HEK293 (cell line): ENCODE results near the gene MEGF6.

ENCODE experiments used
- CTCF ChIP-seq: fragments of 450-650 bp; formaldehyde crosslinking; IDR thresholded peaks from 2 replicates; pipeline ENCODE4 v1.5.1; 2016; ENCODE audit warnings: missing biosample characterization, missing genetic modification characterization
- RBAK ChIP-seq: fragments of 450-650 bp; formaldehyde crosslinking; IDR thresholded peaks from 2 replicates; pipeline ENCODE4 v1.5.1; 2016; ENCODE audit warnings: missing biosample characterization, missing genetic modification characterization
- SALL2 ChIP-seq: fragments of 450-650 bp; formaldehyde crosslinking; IDR thresholded peaks from 2 replicates; pipeline ENCODE4 v1.5.0; 2017; ENCODE audit warnings: missing biosample characterization, mild to moderate bottlenecking, missing genetic modification characterization, borderline replicate concordance
- TCF7L2 ChIP-seq: IDR thresholded peaks from 2 replicates; pipeline ENCODE4 v1.6.1; 2011; ENCODE audit warnings: low read depth, mild to moderate bottlenecking, inconsistent platforms, low read length, moderate library complexity, borderline replicate concordance
- YY1 ChIP-seq: fragments of 450-650 bp; formaldehyde crosslinking; IDR thresholded peaks from 2 replicates; pipeline ENCODE4 v1.5.1; 2018; ENCODE audit warnings: missing biosample characterization, missing genetic modification characterization
- ZBTB7A ChIP-seq: fragments of 450-650 bp; formaldehyde crosslinking; IDR thresholded peaks from 2 replicates; pipeline ENCODE4 v1.5.1; 2016; ENCODE audit warnings: low read depth, missing biosample characterization, missing genetic modification characterization
- ZNF121 ChIP-seq: fragments of 450-650 bp; formaldehyde crosslinking; IDR thresholded peaks from 2 replicates; pipeline ENCODE4 v1.5.1; 2016; ENCODE audit warnings: missing biosample characterization, missing genetic modification characterization
- ZNF266 ChIP-seq: fragments of 450-650 bp; formaldehyde crosslinking; IDR thresholded peaks from 2 replicates; pipeline ENCODE4 v1.5.1; 2016; ENCODE audit warnings: missing biosample characterization, missing genetic modification characterization, low read depth
- ZNF341 ChIP-seq: fragments of 450-650 bp; formaldehyde crosslinking; IDR thresholded peaks from 2 replicates; pipeline ENCODE4; 2016; ENCODE audit warnings: low read depth, missing biosample characterization, missing genetic modification characterization
- ZNF549 ChIP-seq: fragments of 450-650 bp; IDR thresholded peaks from 2 replicates; pipeline ENCODE4 v1.5.1; 2018; ENCODE audit warnings: missing biosample characterization, missing genetic modification characterization, mild to moderate bottlenecking, inconsistent platforms, moderate library complexity
- ZNF621 ChIP-seq: fragments of 450-650 bp; formaldehyde crosslinking; IDR thresholded peaks from 2 replicates; pipeline ENCODE4 v1.5.1; 2017; ENCODE audit warnings: missing biosample characterization, missing genetic modification characterization
- ZNF830 ChIP-seq: fragments of 450-650 bp; IDR thresholded peaks from 2 replicates; pipeline ENCODE4 v1.5.0; 2018; ENCODE audit warnings: missing biosample characterization, missing genetic modification characterization, low read depth, mild to moderate bottlenecking, moderate library complexity

GRCh38 chr1:3577711-3578432 lies 33.4 kb downstream of the MEGF6 start:
- TF ChIP-seq CTCF (tag by site-specific recombination) (no peak), SALL2 (tag by site-specific recombination) (no peak), TCF7L2 (no peak), ZNF341 (tag by site-specific recombination) (no peak), ZNF621 (tag by site-specific recombination) (no peak), ZNF549 (no peak), ZNF266 (tag by site-specific recombination) (no peak), ZNF830 (tag by site-specific recombination) (no peak), RBAK (tag by site-specific recombination) (no peak), ZNF121 (tag by site-specific recombination) (no peak), YY1 (tag by site-specific recombination) (no peak), ZBTB7A (tag by site-specific recombination) (no peak)
